ENCODE measurements around the gene USP15. TPM values are rescaled to one million over a fixed set of nuclear protein-coding genes. Genes with fewer than 3 reads are reported as not detected.

The USP15 gene
- total RNA-seq, 4 donors from 2014 or later = 55.8 to 90.8 (median 67.2) TPM

- 65 to 75% methylated on average over 3 of the region's 3 CpGs for WGBS, 2 donors
- intact Hi-C loops (cut with DNase I; ENCODE audit: low total_unique reads) = no loop called here
- TF ChIP-seq CTCF (IDR thresholded peaks at IDR 0.05) (no peak), POLR2A (IDR thresholded peaks at IDR 0.05) (no peak)
- no peak for DNase-seq (ENCODE audit: low spot score in 2 of 2)
- H3K4me3 ChIP-seq (ENCODE audit: low read depth, poor library complexity, severe bottlenecking) = no peak overlapping the region
These were observed 39.4 kb downstream of the USP15 start for GRCh38 chr12:62299617-62300016.

GRCh38 chr12:62301080-62301798 lies 41.0 kb downstream of the USP15 start:
- intact Hi-C loops (cut with DNase I; ENCODE audit: low total_unique reads) = no loop called here
- no peak overlapping the region for H3K4me3 ChIP-seq (ENCODE audit: low read depth, poor library complexity, severe bottlenecking)
- WGBS, 2 donors = 80 to 81% methylated on average over 6 of the region's 6 CpGs
- TF ChIP-seq POLR2A (IDR thresholded peaks at IDR 0.05) (no peak), CTCF (IDR thresholded peaks at IDR 0.05) (no peak)
- no peak for DNase-seq (ENCODE audit: low spot score in 2 of 2)

GRCh38 chr12:62301799-62302133 lies 41.6 kb downstream of the USP15 start:
- no peak for TF ChIP-seq CTCF (IDR thresholded peaks at IDR 0.05)
- TF ChIP-seq POLR2A (IDR thresholded peaks at IDR 0.05) = no peak
- no peak for DNase-seq (ENCODE audit: low spot score in 2 of 2)
- H3K4me3 ChIP-seq (ENCODE audit: low read depth, poor library complexity, severe bottlenecking) = no peak overlapping the region
- 73 to 85% methylated on average over 1 of the region's 1 CpG for WGBS, 2 donors
- intact Hi-C loops (cut with DNase I; ENCODE audit: low total_unique reads) = no loop called here

GRCh38 chr12:62304560-62304959 lies 44.4 kb downstream of the USP15 start:
- 93 to 96% methylated on average over 3 of the region's 3 CpGs for WGBS, 2 donors
- intact Hi-C loops (cut with DNase I; ENCODE audit: low total_unique reads) = no loop called here
- no peak for TF ChIP-seq CTCF (IDR thresholded peaks at IDR 0.05)
- no peak for TF ChIP-seq POLR2A (IDR thresholded peaks at IDR 0.05)
- no peak overlapping the region for H3K4me3 ChIP-seq (ENCODE audit: low read depth, poor library complexity, severe bottlenecking)
- DNase-seq (ENCODE audit: low spot score in 2 of 2) = no peak

- no peak for DNase-seq (ENCODE audit: low spot score in 2 of 2)
- 98 to 99% methylated on average over 8 of the region's 8 CpGs for WGBS, 2 donors
- intact Hi-C loops (cut with DNase I; ENCODE audit: low total_unique reads) = no loop called here
- TF ChIP-seq CTCF (IDR thresholded peaks at IDR 0.05) (no peak), POLR2A (IDR thresholded peaks at IDR 0.05) (no peak)
- no peak overlapping the region for H3K4me3 ChIP-seq (ENCODE audit: low read depth, poor library complexity, severe bottlenecking)
These were observed 45.6 kb downstream of the USP15 start for GRCh38 chr12:62305778-62306177.

Data from lower leg skin (tissue), 4 donors.